NCI-H82 treated with DMSO at 0.1 percent for 48 hours (cell line): Measurements from ENCODE around the gene XPR1.
"Not testable (repeated sequence)": the region's sequence is repeated elsewhere in the genome, so short reads cannot be mapped to it uniquely, and the experiment has no call there.

Experiments
- DNase-seq: peaks from one replicate; lab custom pipeline; 2025; ENCODE audit not compliant: unreplicated experiment; lab: John Stamatoyannopoulos, UW

The XPR1 gene

GRCh38 chr1:180642781-180643180 lies 11.0 kb downstream of the XPR1 start:
- DNase-seq, result no peak

- no peak for DNase-seq
These were observed 11.9 kb downstream of the XPR1 start for GRCh38 chr1:180643693-180644092.

GRCh38 chr1:180644526-180645192 lies 12.8 kb downstream of the XPR1 start:
- DNase-seq, result no peak

GRCh38 chr1:180645261-180645660 lies 13.4 kb downstream of the XPR1 start:
- not testable (repeated sequence) for DNase-seq

- DNase-seq, result no peak
These were observed 14.3 kb downstream of the XPR1 start for GRCh38 chr1:180646093-180646492.

GRCh38 chr1:180646547-180646946 lies 14.7 kb downstream of the XPR1 start:
- no peak for DNase-seq

GRCh38 chr1:180652792-180653191 lies 21.0 kb downstream of the XPR1 start:
- no peak for DNase-seq

GRCh38 chr1:180662709-180663108 lies 30.9 kb downstream of the XPR1 start:
- DNase-seq, result no peak

- no peak for DNase-seq
These were observed 38.9 kb downstream of the XPR1 start for GRCh38 chr1:180670681-180671080.

GRCh38 chr1:180672105-180672504 lies 40.3 kb downstream of the XPR1 start:
- DNase-seq, result no peak

- no peak for DNase-seq
These were observed 40.7 kb downstream of the XPR1 start for GRCh38 chr1:180672505-180672904.

- no peak for DNase-seq
These were observed 43.0 kb downstream of the XPR1 start for GRCh38 chr1:180674603-180675530.

GRCh38 chr1:180675586-180675985 lies 43.8 kb downstream of the XPR1 start:
- DNase-seq, result no peak

GRCh38 chr1:180680558-180681144 lies 48.8 kb downstream of the XPR1 start:
- no peak for DNase-seq

- DNase-seq, result not testable (repeated sequence)
These were observed 51.3 kb downstream of the XPR1 start for GRCh38 chr1:180683117-180683516.

- DNase-seq, result no peak
These were observed 59.6 kb downstream of the XPR1 start for GRCh38 chr1:180691322-180691913.

GRCh38 chr1:180693564-180694244 lies 61.9 kb downstream of the XPR1 start:
- DNase-seq, result no peak

GRCh38 chr1:180695282-180695681 lies 63.5 kb downstream of the XPR1 start:
- DNase-seq, result no peak

GRCh38 chr1:180696361-180696760 lies 64.5 kb downstream of the XPR1 start:
- no peak for DNase-seq

GRCh38 chr1:180698580-180698979 lies 66.8 kb downstream of the XPR1 start:
- DNase-seq, result no peak

- not testable (repeated sequence) for DNase-seq
These were observed 70.6 kb downstream of the XPR1 start for GRCh38 chr1:180702376-180702775.
